Measurements from ENCODE around the gene GPR17. TPM values are rescaled to one million over a fixed set of nuclear protein-coding genes. Genes with fewer than 3 reads are reported as not detected.

GPR17 gene
- polyA plus RNA-seq, 1 donor (not counting 4 experiments of a cell fraction or from before 2014, with no cell fraction given): not detected

DNA sequence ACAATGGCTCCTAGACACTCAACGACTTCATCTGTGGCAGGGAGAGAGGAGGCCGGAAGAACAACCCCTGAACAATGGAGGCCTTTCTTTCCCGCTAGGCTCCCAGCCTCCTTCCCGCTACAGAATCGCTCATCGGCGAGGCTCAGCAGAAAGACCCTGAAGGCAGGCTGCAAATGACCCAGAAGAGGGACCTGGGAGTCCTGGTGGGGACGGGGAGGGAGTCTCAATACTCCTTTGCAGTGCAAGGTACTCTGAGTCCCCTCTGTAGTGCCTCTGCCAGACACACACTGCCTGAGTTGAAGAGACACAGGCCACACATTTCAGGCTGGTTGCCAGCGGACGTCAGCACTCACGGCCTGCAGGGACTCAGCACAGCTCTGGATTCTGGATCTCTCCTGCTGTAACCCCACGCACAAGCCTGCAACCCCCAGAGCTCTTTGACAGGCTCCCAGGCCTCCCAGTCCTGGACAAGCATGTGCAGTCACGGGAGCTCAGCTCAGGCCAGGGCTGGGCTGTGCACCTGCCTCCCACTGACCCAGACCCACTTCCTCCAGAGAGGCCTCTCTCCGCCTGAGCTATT lies 6.1 kb downstream of the GPR17 start:
- FAIRE-seq (no peak), DNase-seq (ENCODE audit: low read depth, low spot score) (no peak)
- no peak overlapping the region for H3K9ac ChIP-seq (ENCODE audit: control insufficient read depth, extremely low read depth, insufficient read depth, low read length)
- dilution Hi-C loops (cut with MboI; ENCODE audit: extremely low pct_ligation_motif_present, low sequenced_read_pairs): no loop called here
- no peak for TF ChIP-seq EZH2 (IDR thresholded peaks at IDR 0.05; ENCODE audit: low read length)
- TF ChIP-seq, protein P1, sequence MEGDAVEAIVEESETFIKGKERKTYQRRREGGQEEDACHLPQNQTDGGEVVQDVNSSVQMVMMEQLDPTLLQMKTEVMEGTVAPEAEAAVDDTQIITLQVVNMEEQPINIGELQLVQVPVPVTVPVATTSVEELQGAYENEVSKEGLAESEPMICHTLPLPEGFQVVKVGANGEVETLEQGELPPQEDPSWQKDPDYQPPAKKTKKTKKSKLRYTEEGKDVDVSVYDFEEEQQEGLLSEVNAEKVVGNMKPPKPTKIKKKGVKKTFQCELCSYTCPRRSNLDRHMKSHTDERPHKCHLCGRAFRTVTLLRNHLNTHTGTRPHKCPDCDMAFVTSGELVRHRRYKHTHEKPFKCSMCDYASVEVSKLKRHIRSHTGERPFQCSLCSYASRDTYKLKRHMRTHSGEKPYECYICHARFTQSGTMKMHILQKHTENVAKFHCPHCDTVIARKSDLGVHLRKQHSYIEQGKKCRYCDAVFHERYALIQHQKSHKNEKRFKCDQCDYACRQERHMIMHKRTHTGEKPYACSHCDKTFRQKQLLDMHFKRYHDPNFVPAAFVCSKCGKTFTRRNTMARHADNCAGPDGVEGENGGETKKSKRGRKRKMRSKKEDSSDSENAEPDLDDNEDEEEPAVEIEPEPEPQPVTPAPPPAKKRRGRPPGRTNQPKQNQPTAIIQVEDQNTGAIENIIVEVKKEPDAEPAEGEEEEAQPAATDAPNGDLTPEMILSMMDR (optimal IDR thresholded peaks at IDR 0.05 in 1 of 3, IDR thresholded peaks at IDR 0.05 in 1 of 3, conservative IDR thresholded peaks at IDR 0.05 in 1 of 3; ENCODE audit: extremely low read depth in 1 of 3, insufficient read depth in 2 of 3, low read length in 3 of 3): no peak
- no peaks in the 10 kb centered on the region for H3K9me1 ChIP-seq (ENCODE audit: control insufficient read depth, extremely low read depth, insufficient read depth, low read length)
- H3K4me2 ChIP-seq (ENCODE audit: control insufficient read depth, extremely low read depth, insufficient read depth, low read depth, low read length): no peak overlapping the region
- H4K20me1 ChIP-seq (ENCODE audit: control insufficient read depth, extremely low read depth, insufficient read depth, low read length): no peaks in the 10 kb centered on the region
- no peak overlapping the region for H3K4me3 ChIP-seq (ENCODE audit: control insufficient read depth in 2 of 3, extremely low read depth in 1 of 3, insufficient read depth in 2 of 3, low read depth in 1 of 3, low read length in 3 of 3)
- no peak overlapping the region for H3K27ac ChIP-seq (ENCODE audit: control insufficient read depth, insufficient read depth, low read length)
- H3K79me2 ChIP-seq (ENCODE audit: control insufficient read depth, insufficient read depth, low read length): no peaks in the 10 kb centered on the region
- no peaks in the 10 kb centered on the region for H3K36me3 ChIP-seq (ENCODE audit: control insufficient read depth in 2 of 2, extremely low read depth in 1 of 2, insufficient read depth in 2 of 2, low read length in 2 of 2)
- no peaks in the 10 kb centered on the region for H3K9me3 ChIP-seq (ENCODE audit: control insufficient read depth, low read depth, low read length)
- H3K4me1 ChIP-seq (ENCODE audit: control insufficient read depth, extremely low read depth, insufficient read depth, low read length): peaks cover 4% of the 10 kb centered on the region
- no peak overlapping the region for H2AFZ ChIP-seq (ENCODE audit: control insufficient read depth, low read length)
- H3K27me3 ChIP-seq (ENCODE audit: control insufficient read depth, extremely low read depth, insufficient read depth, low read length): no peaks in the 10 kb centered on the region

DNA sequence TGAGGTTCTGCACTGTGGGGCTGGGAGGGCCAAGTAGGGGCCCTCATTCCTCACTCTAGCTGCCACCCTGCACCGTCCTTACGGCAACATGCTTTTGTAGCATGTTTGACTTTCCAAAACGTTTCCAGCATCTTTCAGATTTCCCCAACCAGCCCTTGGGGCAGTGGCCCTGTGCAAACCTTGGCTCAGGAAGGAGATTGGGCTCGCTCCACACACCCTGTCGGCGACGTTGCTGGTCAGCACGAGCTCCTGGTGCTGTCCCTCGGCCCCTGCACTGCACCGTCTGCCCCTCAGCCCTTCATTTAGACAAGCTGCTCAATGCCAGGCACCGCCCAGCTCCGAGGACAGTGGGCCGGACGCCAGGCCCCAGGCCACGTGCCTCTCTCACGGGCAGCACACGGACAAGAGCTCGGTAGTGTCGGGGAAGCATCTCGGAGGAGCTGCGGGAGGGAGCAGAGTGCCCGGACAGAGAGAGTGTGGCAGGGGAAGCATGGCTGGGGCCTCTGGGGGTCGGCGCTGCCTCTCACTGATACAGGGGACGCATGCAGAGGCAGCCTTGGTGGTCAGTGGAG lies 6.9 kb downstream of the GPR17 start:
- TF ChIP-seq, protein P1 (optimal IDR thresholded peaks at IDR 0.05 in 1 of 3, IDR thresholded peaks at IDR 0.05 in 1 of 3, conservative IDR thresholded peaks at IDR 0.05 in 1 of 3; ENCODE audit: extremely low read depth in 1 of 3, insufficient read depth in 2 of 3, low read length in 3 of 3): no peak
- no peak for TF ChIP-seq EZH2 (IDR thresholded peaks at IDR 0.05; ENCODE audit: low read length)
- Histone ChIP-seq H4K20me1 (ENCODE audit: control insufficient read depth, extremely low read depth, insufficient read depth, low read length) (no peaks in the 10 kb centered on the region), H3K79me2 (ENCODE audit: control insufficient read depth, insufficient read depth, low read length) (no peaks in the 10 kb centered on the region), H3K27ac (ENCODE audit: control insufficient read depth, insufficient read depth, low read length) (no peak overlapping the region), H3K36me3 (ENCODE audit: control insufficient read depth in 2 of 2, extremely low read depth in 1 of 2, insufficient read depth in 2 of 2, low read length in 2 of 2) (no peaks in the 10 kb centered on the region), H3K4me1 (ENCODE audit: control insufficient read depth, extremely low read depth, insufficient read depth, low read length) (no peaks in the 10 kb centered on the region), H3K9ac (ENCODE audit: control insufficient read depth, extremely low read depth, insufficient read depth, low read length) (no peak overlapping the region), H2AFZ (ENCODE audit: control insufficient read depth, low read length) (no peak overlapping the region), H3K4me2 (ENCODE audit: control insufficient read depth, extremely low read depth, insufficient read depth, low read depth, low read length) (no peak overlapping the region), H3K27me3 (ENCODE audit: control insufficient read depth, extremely low read depth, insufficient read depth, low read length) (no peaks in the 10 kb centered on the region), H3K4me3 (ENCODE audit: control insufficient read depth in 2 of 3, extremely low read depth in 1 of 3, insufficient read depth in 2 of 3, low read depth in 1 of 3, low read length in 3 of 3) (no peak overlapping the region), H3K9me1 (ENCODE audit: control insufficient read depth, extremely low read depth, insufficient read depth, low read length) (no peaks in the 10 kb centered on the region), H3K9me3 (ENCODE audit: control insufficient read depth, low read depth, low read length) (no peaks in the 10 kb centered on the region)
- no peak for DNase-seq (ENCODE audit: low read depth, low spot score)
- dilution Hi-C loops (cut with MboI; ENCODE audit: extremely low pct_ligation_motif_present, low sequenced_read_pairs): no loop called here
- no peak for FAIRE-seq

All from keratinocyte (primary cell).